DOHH2 (cell line): ENCODE data around the gene COL5A1.

ENCODE experiments used
- H3F3A ChIP-seq: fragments of 200-600 bp; sonication (generic), shearing (Covaris generic); 2 replicates; pipeline ENCODE4 v1.6.0; 2016; ENCODE audit warnings: antibody characterized with exemption, mild to moderate bottlenecking; ENCODE audit not compliant: control insufficient read depth, insufficient read depth
- H3K27ac ChIP-seq: fragments of 200-600 bp; sonication (generic); 2 replicates; pipeline ENCODE4 v1.5.1; 2014; ENCODE audit warnings: low read depth, mild to moderate bottlenecking, low read length, moderate library complexity
- H3K27me3 ChIP-seq: fragments of 200-600 bp; sonication (generic); 2 replicates; pipeline ENCODE4 v1.6.1; 2014; ENCODE audit warnings: mild to moderate bottlenecking, low read length, mixed read lengths; ENCODE audit not compliant: control insufficient read depth
- H3K36me3 ChIP-seq: fragments of 200-600 bp; sonication (generic); 2 replicates; pipeline ENCODE4 v1.6.1; 2014; ENCODE audit warnings: mild to moderate bottlenecking, low read length, moderate library complexity, mixed read lengths; ENCODE audit not compliant: control insufficient read depth
- H3K4me1 ChIP-seq: fragments of 200-600 bp; sonication (generic); 2 replicates; pipeline ENCODE4 v1.6.1; 2014; ENCODE audit warnings: mild to moderate bottlenecking, low read length, mixed read lengths; ENCODE audit not compliant: control insufficient read depth
- H3K4me2 ChIP-seq: fragments of 200-600 bp; sonication (generic); 2 replicates; pipeline ENCODE4 v1.6.0; 2014; ENCODE audit warnings: mild to moderate bottlenecking, low read length, moderate library complexity
- H3K4me3 ChIP-seq: fragments of 200-600 bp; sonication (generic); 2 replicates; pipeline ENCODE4 v1.5.1; 2014; ENCODE audit warnings: mild to moderate bottlenecking, low read length, mixed read lengths
- H3K79me2 ChIP-seq: fragments of 200-600 bp; sonication (generic); 2 replicates; pipeline ENCODE4 v1.6.1; 2014; ENCODE audit warnings: mild to moderate bottlenecking, low read length, mixed read lengths; ENCODE audit not compliant: control insufficient read depth
- H3K9me2 ChIP-seq: fragments of 200-600 bp; sonication (generic); replicated peaks from 2 replicates; pipeline ENCODE4 v1.6.1; 2014; ENCODE audit warnings: mild to moderate bottlenecking, low read length, mixed read lengths; ENCODE audit not compliant: control insufficient read depth
- H3K9me3 ChIP-seq: fragments of 200-600 bp; sonication (generic); 2 replicates; pipeline ENCODE4 v1.6.1; 2014; ENCODE audit warnings: antibody characterized with exemption, low read length, mixed read lengths; ENCODE audit not compliant: control insufficient read depth, insufficient read depth
- H4K20me1 ChIP-seq: fragments of 200-600 bp; sonication (generic); 2 replicates; pipeline ENCODE4 v1.6.0; 2014; ENCODE audit warnings: low read depth, mild to moderate bottlenecking, antibody characterized with exemption, low read length, moderate library complexity; ENCODE audit not compliant: control insufficient read depth, insufficient read depth
- EZH2phosphoT487 ChIP-seq: fragments of 200-600 bp; sonication (generic); IDR thresholded peaks from 2 replicates; pipeline ENCODE4 v1.6.1; 2017; ENCODE audit warnings: borderline replicate concordance, mild to moderate bottlenecking, antibody characterized with exemption, low read length, moderate library complexity, mixed read lengths
- TF ChIP-seq, protein P1 (sequence below): fragments of 200-600 bp; sonication (generic); IDR thresholded peaks from one replicate; pipeline ENCODE4 v1.5.1; 2014; ENCODE audit warnings: antibody characterized with exemption, mild to moderate bottlenecking, low read depth, low read length; ENCODE audit not compliant: poor library complexity, severe bottlenecking

Gene COL5A1

DNA sequence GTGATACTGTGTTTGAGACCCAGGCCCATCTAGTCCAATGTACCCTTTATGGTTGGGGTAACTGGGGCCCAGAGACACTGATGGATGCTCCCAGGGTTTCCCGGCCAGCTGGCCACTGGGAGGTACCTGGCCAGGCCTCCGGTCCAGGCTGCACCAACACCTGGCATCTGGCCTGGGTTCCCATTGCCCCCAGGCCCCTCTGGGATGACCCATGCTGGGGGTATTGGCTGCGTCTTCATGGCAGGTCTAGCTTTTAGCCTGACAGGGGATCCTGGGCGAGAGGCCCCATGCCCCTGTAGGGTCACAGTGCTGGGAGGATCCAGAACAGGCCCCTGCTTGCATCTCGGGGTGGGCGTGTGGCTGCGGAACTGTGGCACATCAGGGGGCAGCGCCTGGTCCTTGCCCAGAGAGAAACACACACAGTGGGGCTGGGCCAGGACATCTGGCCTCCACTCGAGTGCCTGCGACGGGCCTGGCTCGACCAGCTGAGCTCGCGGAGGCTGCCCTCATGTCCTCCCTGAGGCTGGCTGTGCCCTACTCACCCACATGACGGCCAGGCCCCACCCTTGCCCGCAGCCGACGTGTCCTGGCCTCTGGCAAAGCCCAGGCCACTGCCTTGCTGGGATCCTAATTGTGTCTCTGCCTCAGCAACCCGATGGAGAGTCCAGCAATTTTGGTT is 21.5 kb upstream of the COL5A1 start:
- no peaks in the 10 kb centered on the region for H3K9me3 ChIP-seq
- no peaks in the 10 kb centered on the region for H3K4me1 ChIP-seq
- H3K27ac ChIP-seq, result no peak overlapping the region
- no peaks in the 10 kb centered on the region for H4K20me1 ChIP-seq
- no peaks in the 10 kb centered on the region for H3F3A ChIP-seq
- H3K36me3 ChIP-seq, result no peaks in the 10 kb centered on the region
- no peak overlapping the region for H3K4me2 ChIP-seq
- H3K9me2 ChIP-seq, result no peaks in the 10 kb centered on the region
- no peak overlapping the region for H3K4me3 ChIP-seq
- H3K27me3 ChIP-seq, result no peaks in the 10 kb centered on the region
- no peaks in the 10 kb centered on the region for H3K79me2 ChIP-seq
- TF ChIP-seq, protein P1, sequence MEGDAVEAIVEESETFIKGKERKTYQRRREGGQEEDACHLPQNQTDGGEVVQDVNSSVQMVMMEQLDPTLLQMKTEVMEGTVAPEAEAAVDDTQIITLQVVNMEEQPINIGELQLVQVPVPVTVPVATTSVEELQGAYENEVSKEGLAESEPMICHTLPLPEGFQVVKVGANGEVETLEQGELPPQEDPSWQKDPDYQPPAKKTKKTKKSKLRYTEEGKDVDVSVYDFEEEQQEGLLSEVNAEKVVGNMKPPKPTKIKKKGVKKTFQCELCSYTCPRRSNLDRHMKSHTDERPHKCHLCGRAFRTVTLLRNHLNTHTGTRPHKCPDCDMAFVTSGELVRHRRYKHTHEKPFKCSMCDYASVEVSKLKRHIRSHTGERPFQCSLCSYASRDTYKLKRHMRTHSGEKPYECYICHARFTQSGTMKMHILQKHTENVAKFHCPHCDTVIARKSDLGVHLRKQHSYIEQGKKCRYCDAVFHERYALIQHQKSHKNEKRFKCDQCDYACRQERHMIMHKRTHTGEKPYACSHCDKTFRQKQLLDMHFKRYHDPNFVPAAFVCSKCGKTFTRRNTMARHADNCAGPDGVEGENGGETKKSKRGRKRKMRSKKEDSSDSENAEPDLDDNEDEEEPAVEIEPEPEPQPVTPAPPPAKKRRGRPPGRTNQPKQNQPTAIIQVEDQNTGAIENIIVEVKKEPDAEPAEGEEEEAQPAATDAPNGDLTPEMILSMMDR, result no peak
- no peak for TF ChIP-seq EZH2phosphoT487

DNA sequence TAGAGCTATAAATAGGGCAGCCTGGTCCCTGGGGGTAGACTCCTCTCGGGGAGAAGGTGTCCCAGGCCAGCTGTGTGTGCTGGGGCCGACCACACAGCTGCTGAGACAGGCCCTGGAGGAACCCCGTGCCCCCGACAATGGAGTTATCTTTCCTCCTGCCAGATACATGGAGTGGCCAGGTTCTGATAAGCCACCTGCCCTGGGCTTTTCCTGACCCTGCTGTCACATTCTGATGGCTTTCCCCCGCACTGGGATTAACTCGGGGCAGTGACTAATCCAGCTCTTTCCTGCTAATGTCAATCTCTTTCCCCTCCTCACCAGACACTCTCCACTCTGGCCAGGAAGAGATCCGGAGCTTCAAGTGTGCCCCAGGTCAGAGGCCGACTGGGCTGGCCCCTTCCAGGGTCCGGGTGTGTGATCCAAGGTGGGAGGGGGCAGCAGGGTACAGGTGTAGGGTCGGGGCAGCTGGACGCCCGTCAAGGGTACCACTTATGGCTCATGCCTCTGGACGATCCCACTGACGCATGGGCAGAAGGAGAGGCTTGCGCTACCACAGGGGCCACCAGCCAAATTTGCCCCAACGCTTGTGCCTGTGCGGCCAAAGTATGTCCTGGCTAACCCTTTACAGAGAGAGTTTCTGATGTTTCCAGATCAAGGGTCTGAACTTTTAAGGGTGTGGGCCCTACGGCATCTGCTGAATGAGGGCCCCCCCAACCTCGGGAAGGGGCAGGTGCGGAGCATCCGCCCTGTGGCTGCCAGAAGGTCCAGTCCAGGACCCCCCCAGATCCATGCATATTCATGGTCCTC is 20.6 kb upstream of the COL5A1 start:
- H3K4me2 ChIP-seq, result no peak overlapping the region
- H3K4me1 ChIP-seq, result no peaks in the 10 kb centered on the region
- TF ChIP-seq, protein P1, result no peak
- TF ChIP-seq EZH2phosphoT487, result no peak
- no peaks in the 10 kb centered on the region for H3K36me3 ChIP-seq
- H3K4me3 ChIP-seq, result no peak overlapping the region
- H3K27ac ChIP-seq, result no peak overlapping the region
- no peaks in the 10 kb centered on the region for H3F3A ChIP-seq
- H3K79me2 ChIP-seq, result no peaks in the 10 kb centered on the region
- no peaks in the 10 kb centered on the region for H3K27me3 ChIP-seq
- no peaks in the 10 kb centered on the region for H3K9me2 ChIP-seq
- H4K20me1 ChIP-seq, result no peaks in the 10 kb centered on the region
- H3K9me3 ChIP-seq, result no peaks in the 10 kb centered on the region

DNA sequence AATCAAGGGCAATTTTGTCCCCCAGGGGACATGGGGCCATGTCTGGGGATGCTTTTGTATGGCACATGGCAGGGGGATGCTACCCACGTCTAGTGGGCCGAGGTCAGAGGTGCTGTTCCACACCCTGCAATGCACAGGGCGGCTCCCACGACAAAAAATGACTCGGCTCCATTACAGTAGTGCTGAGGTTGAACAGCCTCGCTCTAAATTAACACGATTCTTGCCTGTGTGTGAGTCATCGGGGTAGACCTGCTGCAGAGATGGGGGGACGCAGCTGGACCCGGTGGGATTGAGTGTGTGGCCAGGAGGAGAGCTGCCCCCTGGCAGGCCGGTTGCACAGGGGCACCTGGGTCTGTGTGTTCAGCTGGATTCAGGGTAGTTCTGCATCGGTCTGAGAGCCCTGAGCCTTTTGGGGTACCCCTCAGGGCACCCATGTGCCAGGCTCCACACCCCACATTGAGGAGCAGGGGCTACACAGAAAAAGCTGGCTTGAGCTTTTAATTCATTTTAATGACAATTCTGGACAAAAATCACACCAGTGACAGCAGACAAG is 20.0 kb upstream of the COL5A1 start:
- TF ChIP-seq EZH2phosphoT487, result no peak
- TF ChIP-seq, protein P1, result no peak
- no peak overlapping the region for H3K4me2 ChIP-seq
- no peaks in the 10 kb centered on the region for H3K36me3 ChIP-seq
- no peaks in the 10 kb centered on the region for H4K20me1 ChIP-seq
- no peak overlapping the region for H3K27ac ChIP-seq
- H3K4me1 ChIP-seq, result no peaks in the 10 kb centered on the region
- H3K9me3 ChIP-seq, result no peaks in the 10 kb centered on the region
- no peak overlapping the region for H3K4me3 ChIP-seq
- no peaks in the 10 kb centered on the region for H3K27me3 ChIP-seq
- H3F3A ChIP-seq, result no peaks in the 10 kb centered on the region
- H3K9me2 ChIP-seq, result no peaks in the 10 kb centered on the region
- H3K79me2 ChIP-seq, result no peaks in the 10 kb centered on the region
